Measurements from ENCODE around the gene NFATC1.
"Not testable (repeated sequence)": the region's sequence is repeated elsewhere in the genome, so short reads cannot be mapped to it uniquely, and the experiment has no call there.

Gene NFATC1

DNA sequence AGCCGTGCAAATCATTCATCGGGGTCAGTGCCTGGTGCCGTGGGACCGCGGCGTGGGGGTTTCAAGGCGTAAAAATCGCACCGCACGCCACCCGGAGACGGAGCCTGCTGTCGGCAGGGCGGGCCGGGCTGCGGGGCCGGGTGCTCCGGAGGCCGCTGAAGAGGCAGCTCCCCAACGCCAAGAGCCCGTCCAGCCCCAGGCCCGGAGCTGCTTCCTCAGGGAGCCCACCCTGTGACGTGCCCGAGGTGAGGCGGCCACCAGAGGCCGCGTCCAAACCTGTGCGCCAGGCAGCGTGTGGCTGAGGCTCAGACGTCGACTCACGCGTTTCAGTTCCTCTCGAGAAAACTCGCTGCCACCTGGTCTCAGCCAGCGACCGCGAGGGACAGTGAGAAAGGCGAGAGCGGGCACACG lies 98.1 kb downstream of the NFATC1 start:
- no peak for DNase-seq

- DNase-seq: no peak
These were observed 99.2 kb downstream of the NFATC1 start for GRCh38 chr18:79494936-79495335.

DNA sequence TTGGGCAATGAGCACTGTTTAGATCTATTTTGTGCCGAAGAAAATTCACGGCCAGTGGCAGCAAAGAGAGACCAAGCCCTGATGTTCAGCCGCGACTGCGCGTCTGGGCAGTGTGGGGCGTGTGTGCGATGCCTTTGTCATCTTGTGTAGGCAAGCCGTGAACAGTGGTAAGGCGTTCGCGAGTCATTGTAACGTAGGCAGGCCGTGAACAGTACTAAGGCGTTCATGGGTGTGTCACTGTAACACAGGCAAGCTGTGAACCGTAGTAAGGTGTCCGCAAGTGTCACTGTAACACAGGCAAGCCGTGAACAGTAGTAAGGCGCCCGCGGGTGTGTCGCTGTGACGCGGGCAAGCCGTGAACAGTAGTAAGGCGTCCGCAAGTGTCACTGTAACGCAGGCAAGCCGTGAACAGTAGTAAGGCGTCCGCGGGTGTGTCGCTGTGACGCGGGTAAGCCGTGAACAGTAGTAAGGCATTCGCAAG lies 99.9 kb downstream of the NFATC1 start:
- DNase-seq: no peak

DNA sequence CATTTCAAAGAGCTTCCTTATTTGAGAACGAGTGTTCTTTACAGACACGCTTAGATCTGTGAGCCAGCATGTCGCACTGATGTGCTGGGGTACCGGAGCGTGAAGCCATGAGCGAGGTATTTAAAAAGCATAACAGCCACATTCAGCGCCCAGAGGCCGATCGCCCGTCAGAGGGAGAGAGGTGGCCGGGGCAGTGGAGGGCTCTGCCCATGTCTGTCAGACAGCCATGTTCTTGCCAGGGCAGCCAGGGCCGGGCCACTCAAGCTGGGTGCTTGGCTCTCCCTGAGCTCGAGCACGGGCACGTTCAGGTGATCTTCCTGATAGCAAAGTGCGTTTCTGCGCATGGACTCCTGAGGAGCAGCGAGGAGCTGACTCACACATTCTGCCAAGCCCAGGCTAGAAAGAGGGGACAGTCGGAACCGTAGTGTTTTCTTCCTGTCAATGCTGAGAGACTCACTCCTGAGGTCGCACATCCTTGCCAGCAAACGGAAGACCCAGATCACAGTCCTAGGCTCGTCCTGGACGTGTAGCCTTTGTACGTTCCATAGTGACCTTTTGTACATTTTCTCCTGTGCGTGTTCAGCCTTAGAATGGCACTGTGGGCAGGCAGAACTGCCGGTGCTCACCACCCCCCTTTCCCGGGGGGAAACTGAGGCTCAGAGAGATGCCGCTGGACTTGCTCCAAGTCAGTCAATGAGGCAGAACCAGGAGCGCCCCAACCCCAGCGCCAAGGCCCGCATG lies 100.7 kb downstream of the NFATC1 start:
- DNase-seq: no peak

- DNase-seq: no peak
These were observed 101.4 kb downstream of the NFATC1 start for GRCh38 chr18:79496978-79497637.

- no peak for DNase-seq
These were observed 101.9 kb downstream of the NFATC1 start for GRCh38 chr18:79497638-79498081.

DNA sequence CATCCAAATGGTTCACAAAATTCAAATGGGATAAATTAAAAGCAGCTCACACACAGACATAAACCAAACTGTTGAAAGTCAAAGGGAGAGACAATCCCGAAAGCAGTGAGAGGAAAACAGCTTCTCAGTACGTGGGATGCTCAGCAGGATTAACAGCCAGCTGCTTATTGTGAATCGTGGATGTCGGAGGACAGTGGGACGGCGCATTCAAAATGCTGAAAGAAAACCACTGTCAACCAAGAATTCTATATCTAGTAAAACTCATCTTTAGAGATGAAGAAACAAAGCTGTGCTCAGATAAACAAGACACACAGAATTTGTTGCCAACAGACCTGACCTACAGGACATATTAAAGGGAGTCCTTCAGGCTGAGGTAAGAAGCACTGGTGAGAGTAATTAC lies 102.9 kb downstream of the NFATC1 start:
- DNase-seq: no peak

- no peak for DNase-seq
These were observed 105.3 kb downstream of the NFATC1 start for GRCh38 chr18:79501006-79501405.

DNA sequence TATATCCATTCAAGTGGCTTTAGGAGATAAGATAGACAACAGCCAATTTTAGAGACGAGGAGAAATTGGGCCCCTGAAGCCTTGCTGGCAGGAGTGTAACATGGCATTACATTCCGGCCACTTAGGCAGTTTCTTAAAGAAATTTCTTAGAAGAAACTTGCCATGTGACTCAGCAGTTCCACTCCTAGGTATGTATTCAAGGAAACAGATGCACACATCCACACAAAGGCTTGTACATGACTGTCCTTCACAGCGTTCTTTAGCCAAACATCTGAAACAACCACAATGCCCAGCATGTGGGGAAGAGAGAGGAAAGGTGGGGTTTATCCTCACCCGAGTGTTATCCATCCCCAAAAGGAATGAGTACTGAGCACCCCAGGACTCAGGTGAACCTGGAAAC lies 107.1 kb downstream of the NFATC1 start:
- DNase-seq: no peak

DNA sequence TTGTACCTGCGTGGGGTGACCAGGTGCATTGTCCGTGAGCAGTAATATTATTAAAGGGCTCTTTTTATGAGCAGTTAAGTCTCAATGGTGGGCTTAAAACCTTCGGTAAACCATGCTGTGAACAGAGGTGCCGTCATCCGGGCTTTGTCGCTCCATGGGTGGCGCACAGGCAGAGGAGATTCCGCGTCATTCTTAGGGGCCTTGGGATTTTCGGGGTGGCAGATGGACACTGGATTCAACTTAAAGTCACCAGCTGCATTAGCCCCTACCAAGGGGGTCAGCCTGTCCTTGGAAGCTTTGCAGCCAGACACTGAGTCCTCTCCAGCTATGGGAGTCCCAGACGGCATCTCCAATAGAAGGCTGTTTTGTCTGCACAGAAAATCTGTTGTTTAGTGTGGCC lies 107.7 kb downstream of the NFATC1 start:
- no peak for DNase-seq

GRCh38 chr18:79504034-79504433 lies 108.3 kb downstream of the NFATC1 start:
- no peak for DNase-seq

DNA sequence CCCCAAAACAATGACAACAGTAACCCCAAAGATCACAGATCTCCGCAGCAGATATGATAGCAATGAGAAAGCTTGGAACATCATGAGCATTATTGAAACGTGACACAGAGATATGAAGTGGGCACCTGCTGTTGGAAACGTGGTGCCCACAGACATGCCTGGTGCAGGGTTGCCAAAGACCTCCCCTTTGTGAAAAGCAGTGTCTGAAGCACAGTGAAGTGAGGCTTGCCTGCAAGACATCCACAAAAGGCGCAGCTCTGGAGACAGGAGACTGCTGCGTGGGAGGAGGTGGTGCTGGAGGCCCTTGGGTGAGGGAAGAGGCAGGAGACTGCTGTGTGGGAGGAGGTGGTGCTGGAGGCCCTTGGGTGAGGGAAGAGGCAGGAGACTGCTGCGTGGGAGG lies 108.8 kb downstream of the NFATC1 start:
- not testable (repeated sequence) for DNase-seq

DNA sequence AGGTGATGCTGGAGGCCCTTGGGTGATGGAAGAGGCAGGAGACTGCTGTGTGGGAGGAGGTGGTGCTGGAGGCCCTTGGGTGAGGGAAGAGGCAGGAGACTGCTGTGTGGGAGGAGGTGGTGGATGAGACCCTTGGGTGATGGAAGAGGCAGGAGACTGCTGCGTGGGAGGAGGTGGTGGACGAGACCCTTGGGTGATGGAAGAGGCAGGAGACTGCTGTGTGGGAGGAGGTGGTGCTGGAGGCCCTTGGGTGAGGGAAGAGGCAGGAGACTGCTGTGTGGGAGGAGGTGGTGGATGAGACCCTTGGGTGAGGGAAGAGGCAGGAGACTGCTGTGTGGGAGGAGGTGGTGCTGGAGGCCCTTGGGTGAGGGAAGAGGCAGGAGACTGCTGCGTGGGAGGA lies 109.7 kb downstream of the NFATC1 start:
- not testable (repeated sequence) for DNase-seq

DNA sequence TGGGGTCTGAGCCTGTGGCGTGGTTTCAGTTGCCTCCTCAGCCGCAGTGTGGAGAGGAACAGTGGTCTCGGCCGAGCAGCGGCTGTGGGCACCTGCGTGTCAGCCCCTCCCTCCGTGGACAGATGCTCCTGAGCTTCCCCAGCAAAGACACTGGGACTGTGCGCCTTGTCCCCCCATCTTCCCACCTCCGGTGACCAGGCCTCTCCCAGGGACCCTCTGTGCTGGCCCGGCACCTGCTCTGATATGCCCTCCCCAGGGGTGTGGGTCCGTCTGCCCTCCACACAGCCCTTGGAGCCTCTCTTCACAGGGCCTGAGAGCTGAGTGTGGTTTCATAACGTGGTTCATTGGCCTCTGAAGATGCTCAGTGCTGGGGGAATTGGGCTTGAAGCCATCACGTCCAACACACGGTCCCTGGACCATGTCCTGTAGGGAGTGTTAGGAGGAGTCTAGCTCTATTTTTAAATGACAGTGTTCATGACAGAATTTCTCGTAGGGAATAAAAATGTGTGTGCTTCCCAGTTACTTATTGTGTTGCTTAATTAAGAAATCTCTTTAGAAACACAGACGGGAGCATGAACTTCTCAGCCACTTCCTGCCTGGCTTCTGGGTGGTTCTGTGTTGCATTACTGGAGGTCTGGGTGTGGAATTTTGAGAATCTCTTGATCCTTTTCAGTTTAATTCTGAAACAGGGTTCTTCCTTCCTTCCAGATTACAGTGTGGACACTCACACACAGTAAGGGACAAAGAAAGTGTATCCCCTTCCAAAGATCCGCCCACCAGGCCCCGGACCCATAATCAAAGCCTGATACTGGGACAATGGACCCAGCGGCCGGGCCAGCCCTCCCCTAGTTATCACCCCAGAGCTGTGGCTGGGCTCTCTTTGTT lies 110.7 kb downstream of the NFATC1 start:
- no peak for DNase-seq

DNA sequence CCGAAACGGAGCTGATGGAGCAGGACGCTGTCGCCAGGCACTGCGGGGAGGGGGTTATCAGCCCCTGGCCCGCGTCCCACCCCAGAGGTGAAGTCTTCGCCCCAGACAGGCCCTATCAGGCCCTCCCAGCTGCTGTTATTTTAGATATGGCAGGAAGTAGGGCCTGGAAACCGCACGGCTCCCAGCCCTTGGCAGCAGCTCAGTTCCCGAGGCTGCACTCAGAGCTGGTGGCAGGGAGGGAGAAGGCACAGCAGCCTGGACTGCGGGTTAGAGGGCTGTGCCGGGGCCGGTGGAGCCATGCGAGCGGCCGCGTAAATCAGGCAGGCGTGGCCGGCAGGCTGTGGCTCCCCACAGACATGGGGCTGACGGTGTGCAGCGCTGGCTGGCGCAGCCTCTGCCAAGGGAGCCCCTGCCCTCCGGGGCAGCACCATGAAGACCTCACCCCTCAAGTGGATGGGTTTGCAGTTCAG lies 111.4 kb downstream of the NFATC1 start:
- DNase-seq: no peak

DNA sequence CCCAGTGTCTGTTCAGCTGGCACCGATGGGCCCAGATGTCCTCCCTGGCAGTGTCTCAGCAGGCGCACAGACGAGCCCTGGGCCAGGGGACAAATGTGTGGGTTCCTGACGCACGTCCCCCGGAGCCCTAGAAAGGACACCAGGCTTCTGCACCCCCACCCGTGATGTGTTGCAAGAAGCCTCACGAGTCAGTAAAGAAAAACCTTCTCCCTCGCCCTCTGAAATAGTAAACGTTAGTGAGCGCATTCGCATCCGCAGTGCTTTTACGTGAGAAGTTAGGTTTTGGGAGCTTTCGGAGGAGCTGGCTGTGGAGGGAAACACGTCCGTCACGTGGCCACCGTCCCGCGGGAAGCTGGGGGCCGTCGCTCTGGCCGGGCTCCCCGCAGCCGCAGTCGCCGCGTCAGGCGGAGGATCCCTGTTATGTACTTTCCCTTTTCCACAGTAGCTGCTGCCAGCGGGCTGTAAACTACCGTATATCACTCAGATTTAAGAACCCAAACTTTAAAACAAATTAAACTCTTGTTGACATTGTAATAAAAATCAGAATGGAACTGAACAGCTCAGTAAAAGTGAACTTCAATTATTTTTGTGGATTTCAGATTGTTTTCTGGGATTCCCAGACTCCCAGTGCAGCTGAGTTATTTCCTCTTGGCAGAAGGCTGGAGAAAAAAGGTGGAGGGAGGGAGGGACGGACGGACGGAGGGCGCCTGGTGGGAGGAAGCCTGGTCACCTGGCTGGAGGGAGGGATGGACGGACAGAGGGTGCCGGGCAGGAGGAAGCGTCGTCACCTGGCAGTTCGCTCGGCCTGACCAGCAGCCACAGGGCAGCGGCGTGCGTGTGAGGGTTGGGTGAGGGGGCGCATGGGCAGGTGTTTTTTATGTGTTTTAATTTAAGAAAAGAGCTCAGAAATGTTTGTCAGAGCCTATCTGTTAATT lies 112.1 kb downstream of the NFATC1 start:
- no peak for DNase-seq

DNA sequence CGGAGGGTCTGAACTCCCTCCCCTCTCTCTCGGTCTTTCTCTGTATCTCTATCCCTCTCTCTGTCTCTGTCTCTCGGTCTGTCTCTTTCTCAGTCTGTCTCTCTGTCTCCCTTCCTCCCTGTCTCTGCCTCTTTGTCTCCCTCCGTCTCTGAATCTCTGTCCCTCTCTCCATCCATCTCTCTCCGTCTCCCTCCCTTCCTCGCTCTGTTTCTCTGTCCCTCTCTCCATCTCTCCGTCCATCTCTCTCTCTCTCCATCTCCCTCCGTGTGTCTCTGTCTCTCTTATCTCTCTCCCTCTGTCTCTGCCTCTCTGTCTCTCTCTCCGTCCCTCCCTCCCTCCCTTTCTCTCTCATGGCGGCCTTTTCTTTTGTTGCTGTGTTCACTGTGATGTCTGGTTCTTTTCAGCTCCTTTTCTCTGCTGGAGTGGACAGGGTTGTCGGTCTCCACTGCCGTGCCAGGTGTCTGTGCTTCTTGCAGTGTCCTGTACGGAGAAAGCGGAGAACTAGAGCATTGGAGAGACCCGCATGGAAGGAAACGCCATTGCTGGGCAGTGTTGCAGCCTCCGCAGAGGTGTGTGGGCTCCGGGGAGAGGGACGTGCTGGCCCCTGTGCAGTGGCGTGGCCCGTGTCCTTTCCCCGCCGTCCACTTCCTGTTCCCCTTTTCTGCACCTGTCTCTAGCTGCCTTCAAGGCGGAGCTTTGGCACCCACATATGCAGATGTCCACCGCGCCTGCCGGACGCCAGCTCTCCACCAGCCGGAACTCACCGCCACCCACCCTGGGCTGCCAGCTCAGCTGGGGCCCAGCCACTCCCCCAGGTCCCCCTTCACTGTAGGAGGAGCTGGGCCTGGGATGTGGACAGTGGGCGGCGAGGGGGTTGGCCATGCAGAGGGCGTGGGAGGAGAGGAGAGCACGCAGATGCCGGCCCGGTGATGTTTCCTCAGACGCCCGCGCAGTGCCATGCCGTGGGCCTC lies 113.1 kb downstream of the NFATC1 start:
- DNase-seq: no peak

GRCh38 chr18:79509536-79509930 lies 113.8 kb downstream of the NFATC1 start:
- DNase-seq: no peak

DNA sequence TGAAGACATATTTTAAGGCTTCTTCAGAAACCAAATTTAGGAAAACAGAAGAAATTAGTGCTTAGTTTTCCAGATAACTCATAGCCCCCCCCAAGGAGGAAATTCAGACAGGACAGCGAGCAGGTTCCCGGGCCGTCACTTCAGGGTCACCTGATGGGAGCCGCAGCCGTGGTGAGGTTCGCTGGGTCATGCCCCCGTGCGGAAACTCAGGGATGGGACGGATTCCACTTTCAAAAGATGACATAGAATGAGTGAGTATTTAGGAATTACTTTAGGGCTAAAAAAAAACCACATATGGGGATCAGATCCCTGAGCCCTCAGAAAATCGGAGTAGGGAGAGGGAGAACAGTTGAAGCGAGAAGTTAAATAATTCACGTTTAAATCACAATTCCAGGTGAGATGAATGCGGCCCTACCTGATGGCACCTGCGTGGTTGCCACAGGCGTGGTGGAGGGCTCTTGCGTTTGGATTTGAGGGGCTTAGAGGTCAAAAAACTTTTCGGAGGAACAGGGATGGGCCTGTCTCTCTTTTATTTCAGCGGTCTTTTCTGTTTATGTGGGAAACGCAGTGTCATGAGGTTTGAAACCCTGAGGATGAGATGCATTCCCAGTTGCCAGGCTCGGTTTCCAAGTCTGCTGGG lies 114.4 kb downstream of the NFATC1 start:
- DNase-seq: no peak

GRCh38 chr18:79510731-79511241 lies 115.1 kb downstream of the NFATC1 start:
- DNase-seq: no peak

All from activated CD4-positive, alpha-beta T cell treated with anti-CD3 and anti-CD28 coated beads for 4 hours (primary cell).